CD8-positive, alpha-beta memory T cell (primary cell): ENCODE measurements around the gene INSC. TPM values are rescaled to one million over a fixed set of nuclear protein-coding genes. Genes with fewer than 3 reads are reported as not detected.
A peak's percentile ranks its signal among the peaks of the same experiment; 100 is the strongest.

Experiments
- CTCF ChIA-PET: fragments of 350-600 bp; sonication (Branson Sonifier 250); formaldehyde crosslinking; loops from one replicate; lab custom pipeline; 2021; ENCODE audit warnings: antibody characterized with exemption; lab: Charles Lee
- POLR2A ChIA-PET: fragments of 350-600 bp; sonication (Branson Sonifier 250); formaldehyde crosslinking; loops from one replicate; lab custom pipeline; 2021; ENCODE audit warnings: antibody characterized with exemption; lab: Charles Lee
- DNase-seq, 5 donors: peaks; one replicate each; pipeline versions ENCODE4 v3.0.0 to v3.0.0-alpha.2; 2020 to 2022; ENCODE audit warnings: mixed read lengths in 1 of 5
- H3K27ac ChIP-seq: one replicate; pipeline ENCODE4 v1.7.0; 2013; ENCODE audit warnings: low read depth, mild to moderate bottlenecking, low read length, moderate library complexity
- H3K27me3 ChIP-seq: 2 replicates; pipeline ENCODE4 v1.7.0; 2013; ENCODE audit warnings: low read length, mild to moderate bottlenecking; ENCODE audit not compliant: insufficient read depth, poor library complexity, severe bottlenecking
- H3K36me3 ChIP-seq: 2 replicates; pipeline ENCODE4 v1.7.0; 2013; ENCODE audit warnings: mild to moderate bottlenecking, low read length, moderate library complexity; ENCODE audit not compliant: insufficient read depth
- H3K4me1 ChIP-seq: 2 replicates; pipeline ENCODE4 v1.7.0; 2013; ENCODE audit warnings: mild to moderate bottlenecking, low read length, moderate library complexity; ENCODE audit not compliant: insufficient read depth
- H3K4me3 ChIP-seq: 2 replicates; pipeline ENCODE4 v1.7.0; 2013; ENCODE audit warnings: mild to moderate bottlenecking, low read length
- H3K9me3 ChIP-seq: 2 replicates; pipeline ENCODE4 v1.7.0; 2013; ENCODE audit warnings: mild to moderate bottlenecking, low read length
- H3K27ac Mint-ChIP-seq, 8 donors: one replicate each; pipeline ENCODE4 v1.8.0; 2020 to 2021; ENCODE audit warnings: mixed read lengths in 8 of 8, mild to moderate bottlenecking in 6 of 8, inconsistent platforms in 3 of 8, moderate library complexity in 3 of 8
- H3K27me3 Mint-ChIP-seq, 2 donors: one replicate each; pipeline ENCODE4 v1.8.0; 2020 to 2021; ENCODE audit warnings: mixed read lengths in 2 of 2, mild to moderate bottlenecking in 1 of 2, moderate library complexity in 1 of 2
- H3K36me3 Mint-ChIP-seq, 3 donors: one replicate each; pipeline ENCODE4 v1.8.0; 2020 to 2021; ENCODE audit warnings: mixed read lengths in 3 of 3, inconsistent platforms in 1 of 3, mild to moderate bottlenecking in 1 of 3
- H3K4me1 Mint-ChIP-seq, 3 donors: one replicate each; pipeline ENCODE4 v1.8.0; 2020 to 2021; ENCODE audit warnings: mixed read lengths in 3 of 3, inconsistent platforms in 1 of 3, mild to moderate bottlenecking in 1 of 3
- H3K4me3 Mint-ChIP-seq, 7 donors: one replicate each; pipeline ENCODE4 v1.8.0; 2020 to 2021; ENCODE audit warnings: mixed read lengths in 7 of 7, mild to moderate bottlenecking in 6 of 7, moderate library complexity in 4 of 7, inconsistent platforms in 2 of 7
- H3K9me3 Mint-ChIP-seq, 5 donors: one replicate each; pipeline ENCODE4 v1.8.0; 2020 to 2022; ENCODE audit warnings: mixed read lengths in 5 of 5, mild to moderate bottlenecking in 3 of 5, moderate library complexity in 2 of 5, inconsistent platforms in 1 of 5
- polyA plus RNA-seq: library from polyadenylated mRNA; unstranded; fragments of 300-500 nt; fragmentation: Illumina TruSeq; gene quantifications from one replicate; pipeline ENCODE4 v1.2.3, GENCODE V29; 2021
- total RNA-seq, 2 experiments: library from RNA; stranded (reverse); gene quantifications; one replicate each; pipeline ENCODE4 v1.2.3, GENCODE V29; 2021

Gene INSC
- total and polyA plus RNA-seq, 3 experiments from 2014 or later, result not detected

GRCh38 chr11:15201586-15201985, 86.9 kb downstream of the INSC start:
- H3K9me3 Mint-ChIP-seq, result no peaks in the 10 kb centered on the region
- H3K27ac Mint-ChIP-seq, result no peak overlapping the region
- H3K4me1 Mint-ChIP-seq, result no peaks in the 10 kb centered on the region
- Histone ChIP-seq H3K27ac (no peak overlapping the region), H3K4me3 (no peak overlapping the region), H3K27me3 (no peaks in the 10 kb centered on the region), H3K36me3 (no peaks in the 10 kb centered on the region), H3K9me3 (no peaks in the 10 kb centered on the region), H3K4me1 (no peaks in the 10 kb centered on the region)
- H3K36me3 Mint-ChIP-seq, result no peaks in the 10 kb centered on the region
- no peak for DNase-seq
- H3K27me3 Mint-ChIP-seq, result peaks cover 20 to 29% of the 10 kb centered on the region in 2 donors
- POLR2A ChIA-PET, result no interaction called here
- CTCF ChIA-PET, result no interaction called here
- H3K4me3 Mint-ChIP-seq, result no peak overlapping the region

- H3K36me3 ChIP-seq, result no peaks in the 10 kb centered on the region
- H3K36me3 Mint-ChIP-seq, result no peaks in the 10 kb centered on the region
- ChIA-PET POLR2A (no interaction called here), CTCF (interaction anchor here (2.1 kb wide), 1 partner anchor 102 kb away, joined by 6 read pairs; no protein-coding TSS in a partner anchor)
- no peak for DNase-seq
- no peak overlapping the region for H3K4me3 ChIP-seq
- no peak overlapping the region for H3K27ac Mint-ChIP-seq
- H3K27me3 Mint-ChIP-seq, result peaks cover 17 to 25% of the 10 kb centered on the region in 2 donors
- no peaks in the 10 kb centered on the region for H3K4me1 ChIP-seq
- H3K9me3 Mint-ChIP-seq, result no peaks in the 10 kb centered on the region
- H3K4me1 Mint-ChIP-seq, result no peaks in the 10 kb centered on the region
- H3K27me3 ChIP-seq, result no peaks in the 10 kb centered on the region
- no peak overlapping the region for H3K27ac ChIP-seq
- no peaks in the 10 kb centered on the region for H3K9me3 ChIP-seq
- H3K4me3 Mint-ChIP-seq, result no peak overlapping the region
Observed at GRCh38 chr11:15202626-15203025, 87.9 kb downstream of the INSC start.

GRCh38 chr11:15204711-15205110, 90.0 kb downstream of the INSC start:
- Mint-ChIP-seq H3K4me1 (no peaks in the 10 kb centered on the region), H3K4me3 (no peak overlapping the region), H3K27ac (no peak overlapping the region), H3K27me3 (peaks cover 16 to 17% of the 10 kb centered on the region in 2 donors), H3K9me3 (no peaks in the 10 kb centered on the region), H3K36me3 (no peaks in the 10 kb centered on the region)
- H3K4me3 ChIP-seq, result no peak overlapping the region
- H3K4me1 ChIP-seq, result no peaks in the 10 kb centered on the region
- POLR2A ChIA-PET, result no interaction called here
- CTCF ChIA-PET, result interaction anchor here (1.6 kb wide), 1 partner anchor 103 kb away, joined by 4 read pairs; no protein-coding TSS in a partner anchor
- H3K9me3 ChIP-seq, result no peaks in the 10 kb centered on the region
- no peak overlapping the region for H3K27ac ChIP-seq
- no peaks in the 10 kb centered on the region for H3K27me3 ChIP-seq
- no peaks in the 10 kb centered on the region for H3K36me3 ChIP-seq
- no peak for DNase-seq

GRCh38 chr11:15206791-15207190, 92.1 kb downstream of the INSC start:
- Mint-ChIP-seq H3K36me3 (no peaks in the 10 kb centered on the region), H3K27ac (no peak overlapping the region), H3K9me3 (no peaks in the 10 kb centered on the region), H3K4me3 (no peak overlapping the region), H3K27me3 (peaks cover 4 to 11% of the 10 kb centered on the region in 2 donors), H3K4me1 (no peaks in the 10 kb centered on the region)
- Histone ChIP-seq H3K36me3 (no peaks in the 10 kb centered on the region), H3K4me1 (no peaks in the 10 kb centered on the region), H3K4me3 (no peak overlapping the region), H3K9me3 (no peaks in the 10 kb centered on the region), H3K27me3 (no peaks in the 10 kb centered on the region), H3K27ac (no peak overlapping the region)
- CTCF ChIA-PET, result interaction anchor here (1.5 to 3.6 kb wide), 3 partner anchors 105 to 298 kb away, joined by 3 to 22 read pairs (median 6); no protein-coding TSS in a partner anchor
- DNase-seq, result no peak
- POLR2A ChIA-PET, result no interaction called here

- H3K4me3 Mint-ChIP-seq, result no peak overlapping the region
- no peaks in the 10 kb centered on the region for H3K27me3 ChIP-seq
- ChIA-PET POLR2A (no interaction called here), CTCF (interaction anchor here (0.6 to 3.6 kb wide), 6 partner anchors 11 to 302 kb away, joined by 3 to 22 read pairs (median 3); no protein-coding TSS in a partner anchor)
- no peaks in the 10 kb centered on the region for H3K9me3 ChIP-seq
- H3K27ac Mint-ChIP-seq, result no peak overlapping the region
- no peak overlapping the region for H3K4me3 ChIP-seq
- H3K27ac ChIP-seq, result no peak overlapping the region
- no peaks in the 10 kb centered on the region for H3K4me1 ChIP-seq
- no peaks in the 10 kb centered on the region for H3K9me3 Mint-ChIP-seq
- H3K36me3 Mint-ChIP-seq, result no peaks in the 10 kb centered on the region
- no peaks in the 10 kb centered on the region for H3K4me1 Mint-ChIP-seq
- peak; percentile 44 to 77 (median 56) for DNase-seq
- peaks cover 0 to 4% of the 10 kb centered on the region in 2 donors for H3K27me3 Mint-ChIP-seq
- no peaks in the 10 kb centered on the region for H3K36me3 ChIP-seq
Observed at GRCh38 chr11:15208378-15209222, 93.9 kb downstream of the INSC start.

GRCh38 chr11:15212876-15213275, 98.2 kb downstream of the INSC start:
- H3K4me3 ChIP-seq, result no peak overlapping the region
- H3K36me3 ChIP-seq, result no peaks in the 10 kb centered on the region
- H3K4me1 ChIP-seq, result no peaks in the 10 kb centered on the region
- H3K4me3 Mint-ChIP-seq, result no peak overlapping the region
- no peaks in the 10 kb centered on the region for H3K9me3 Mint-ChIP-seq
- H3K27me3 Mint-ChIP-seq, result peaks cover 2 to 5% of the 10 kb centered on the region in 2 donors
- no peak for DNase-seq
- no peaks in the 10 kb centered on the region for H3K27me3 ChIP-seq
- no peaks in the 10 kb centered on the region for H3K36me3 Mint-ChIP-seq
- H3K27ac ChIP-seq, result no peak overlapping the region
- ChIA-PET POLR2A (no interaction called here), CTCF (no interaction called here)
- H3K9me3 ChIP-seq, result no peaks in the 10 kb centered on the region
- H3K27ac Mint-ChIP-seq, result no peak overlapping the region
- no peaks in the 10 kb centered on the region for H3K4me1 Mint-ChIP-seq

- Mint-ChIP-seq H3K4me3 (no peak overlapping the region), H3K36me3 (no peaks in the 10 kb centered on the region), H3K27me3 (peaks cover 3 to 5% of the 10 kb centered on the region in 2 donors), H3K27ac (peak overlapping the region in 1 of 8 donors; percentile 52), H3K4me1 (no peaks in the 10 kb centered on the region), H3K9me3 (no peaks in the 10 kb centered on the region)
- no peak overlapping the region for H3K27ac ChIP-seq
- no peak for DNase-seq
- CTCF ChIA-PET, result no interaction called here
- no peaks in the 10 kb centered on the region for H3K36me3 ChIP-seq
- no peak overlapping the region for H3K4me3 ChIP-seq
- POLR2A ChIA-PET, result no interaction called here
- H3K4me1 ChIP-seq, result no peaks in the 10 kb centered on the region
- no peaks in the 10 kb centered on the region for H3K27me3 ChIP-seq
- H3K9me3 ChIP-seq, result no peaks in the 10 kb centered on the region
Observed at GRCh38 chr11:15213471-15214231, 98.9 kb downstream of the INSC start.

DNA sequence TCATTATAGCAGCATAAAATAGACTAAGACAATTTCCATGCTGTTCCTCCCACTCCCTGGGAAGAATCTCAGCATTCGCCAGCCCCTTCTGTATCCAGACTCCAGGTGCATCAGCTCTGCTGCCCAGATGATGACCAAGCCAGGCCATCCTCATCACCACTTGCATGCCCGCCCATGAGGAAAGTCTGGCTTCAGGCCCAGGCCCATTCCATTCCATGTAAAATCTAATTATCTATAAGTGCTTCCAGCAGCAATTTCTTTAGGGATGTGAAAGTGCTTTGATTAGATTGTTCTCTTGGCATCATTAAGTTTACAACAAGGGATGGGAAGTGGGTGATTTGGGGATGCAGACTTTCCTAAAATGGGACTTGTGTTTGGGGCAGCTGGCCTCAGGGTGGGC, 100.3 kb downstream of the INSC start:
- ChIA-PET POLR2A (no interaction called here), CTCF (interaction anchor here (1.1 kb wide), 1 partner anchor 10 kb away, joined by 4 read pairs; no protein-coding TSS in a partner anchor)
- Histone ChIP-seq H3K4me3 (no peak overlapping the region), H3K27me3 (no peaks in the 10 kb centered on the region), H3K4me1 (no peaks in the 10 kb centered on the region), H3K36me3 (no peaks in the 10 kb centered on the region), H3K9me3 (no peaks in the 10 kb centered on the region), H3K27ac (no peak overlapping the region)
- Mint-ChIP-seq H3K36me3 (no peaks in the 10 kb centered on the region), H3K27me3 (peaks cover 3 to 5% of the 10 kb centered on the region in 2 donors), H3K9me3 (no peaks in the 10 kb centered on the region), H3K4me3 (no peak overlapping the region), H3K27ac (no peak overlapping the region), H3K4me1 (no peaks in the 10 kb centered on the region)
- DNase-seq, result no peak
